GM04503 (cell line): ENCODE measurements around the gene PASD1.
"Not testable (repeated sequence)": the region's sequence is repeated elsewhere in the genome, so short reads cannot be mapped to it uniquely, and the experiment has no call there.

Experiments used
- DNase-seq: peaks from one replicate; pipeline ENCODE4 v3.0.0-alpha.2; 2012; ENCODE audit warnings: low read depth

The PASD1 gene, protein sequence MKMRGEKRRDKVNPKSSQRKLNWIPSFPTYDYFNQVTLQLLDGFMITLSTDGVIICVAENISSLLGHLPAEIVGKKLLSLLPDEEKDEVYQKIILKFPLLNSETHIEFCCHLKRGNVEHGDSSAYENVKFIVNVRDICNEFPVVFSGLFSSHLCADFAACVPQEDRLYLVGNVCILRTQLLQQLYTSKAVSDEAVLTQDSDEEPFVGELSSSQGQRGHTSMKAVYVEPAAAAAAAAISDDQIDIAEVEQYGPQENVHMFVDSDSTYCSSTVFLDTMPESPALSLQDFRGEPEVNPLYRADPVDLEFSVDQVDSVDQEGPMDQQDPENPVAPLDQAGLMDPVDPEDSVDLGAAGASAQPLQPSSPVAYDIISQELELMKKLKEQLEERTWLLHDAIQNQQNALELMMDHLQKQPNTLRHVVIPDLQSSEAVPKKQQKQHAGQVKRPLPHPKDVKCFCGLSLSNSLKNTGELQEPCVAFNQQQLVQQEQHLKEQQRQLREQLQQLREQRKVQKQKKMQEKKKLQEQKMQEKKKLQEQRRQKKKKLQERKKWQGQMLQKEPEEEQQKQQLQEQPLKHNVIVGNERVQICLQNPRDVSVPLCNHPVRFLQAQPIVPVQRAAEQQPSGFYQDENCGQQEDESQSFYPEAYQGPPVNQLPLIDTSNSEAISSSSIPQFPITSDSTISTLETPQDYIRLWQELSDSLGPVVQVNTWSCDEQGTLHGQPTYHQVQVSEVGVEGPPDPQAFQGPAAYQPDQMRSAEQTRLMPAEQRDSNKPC

GRCh38 chrX:151563449-151563848 is at the start of gene PASD1:
TSS of gene PASD1 (plus strand) at chrX:151563675. CDS start at chrX:151601554, 37,879 bp downstream.
- no peak for DNase-seq

DNA sequence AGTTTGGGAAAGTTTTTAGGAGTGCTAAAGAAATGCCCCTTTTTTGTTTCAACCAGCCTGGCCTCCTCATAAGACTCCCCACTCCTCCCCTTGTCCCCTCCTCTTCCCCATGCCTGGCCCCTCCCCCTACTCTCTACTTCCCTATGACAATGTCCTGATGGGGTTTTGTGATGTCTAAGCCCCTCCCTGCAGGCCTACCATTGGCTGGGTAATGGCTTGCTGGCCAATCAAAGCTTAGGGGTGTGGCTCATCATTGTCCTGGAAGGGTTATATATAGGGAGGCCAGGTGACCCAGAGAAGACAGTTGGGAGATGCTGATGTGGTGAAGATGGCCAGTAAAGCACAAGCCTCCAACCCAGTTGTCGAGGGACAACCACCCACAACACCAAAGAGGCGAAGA is 48.2 kb upstream of the PASD1 start:
- DNase-seq: no peak

DNA sequence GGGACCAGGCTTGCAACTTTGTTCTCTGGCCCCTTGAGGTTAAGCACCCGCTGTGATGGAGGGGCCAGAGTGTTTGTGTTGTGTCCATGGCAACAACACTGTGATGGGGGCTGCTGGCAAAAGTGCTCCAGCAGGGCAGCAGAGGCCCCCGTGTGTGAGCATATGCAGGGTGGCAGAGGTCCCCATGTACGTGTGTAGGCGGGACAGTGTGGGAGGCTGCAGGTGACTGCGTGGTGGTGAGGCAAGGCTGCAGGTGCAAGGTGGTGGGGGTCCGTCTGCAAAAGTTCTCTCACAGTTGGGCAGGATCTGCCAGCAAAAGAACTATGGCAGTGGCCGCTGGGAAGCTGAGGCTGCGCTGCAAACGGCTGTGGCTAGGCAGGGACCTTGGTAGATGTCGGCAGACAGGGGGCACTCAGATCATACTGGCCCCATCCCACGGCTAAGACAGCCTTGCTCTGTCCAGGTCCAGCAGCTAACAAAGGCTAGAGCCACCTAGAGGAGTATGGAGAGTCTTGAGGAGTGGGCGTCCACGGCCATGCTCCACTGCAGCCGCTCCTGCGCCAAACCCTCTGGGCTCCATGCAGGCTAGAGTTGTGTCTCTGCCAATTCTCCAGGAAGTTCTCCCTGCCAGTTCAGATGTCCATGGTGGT is 46.8 kb upstream of the PASD1 start:
- no peak for DNase-seq

DNA sequence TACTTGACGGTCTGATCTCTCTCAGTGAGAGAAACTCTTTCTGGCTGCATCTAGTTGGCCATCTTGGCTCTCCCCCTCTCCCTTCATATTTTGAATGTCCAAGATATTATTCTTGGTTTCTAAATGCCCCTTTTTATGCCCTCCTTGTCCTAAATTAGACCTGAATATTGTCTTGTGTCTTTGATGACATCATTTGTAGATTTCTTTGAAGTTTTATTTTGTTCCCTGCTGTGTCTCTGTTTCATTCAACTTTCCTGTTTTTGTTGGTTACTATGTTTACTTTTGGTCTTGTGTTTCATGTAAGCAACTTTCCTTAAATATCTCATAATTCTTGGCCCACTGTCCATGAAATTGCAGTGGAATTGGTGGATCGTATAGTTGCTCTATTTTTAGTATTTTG is 46.1 kb upstream of the PASD1 start:
- no peak for DNase-seq

DNA sequence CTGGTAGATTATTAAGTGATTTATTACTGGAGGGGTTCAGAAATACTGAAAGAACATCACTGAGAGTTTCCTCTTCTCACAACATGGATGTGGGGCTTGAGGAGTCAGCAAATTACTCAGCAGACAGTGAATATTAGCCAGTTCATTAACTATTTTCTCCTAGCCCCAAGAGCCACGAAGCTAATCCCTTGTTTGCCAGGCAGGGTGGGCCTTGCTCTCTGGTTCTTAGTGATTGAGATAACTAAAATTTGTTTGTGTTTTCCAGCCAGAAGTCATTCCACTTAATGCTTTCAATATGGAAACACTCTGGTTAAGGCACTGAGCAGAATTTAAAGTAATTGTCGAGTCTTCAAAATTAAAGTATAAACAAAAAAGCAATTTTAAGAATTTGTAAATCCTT is 40.1 kb upstream of the PASD1 start:
- DNase-seq: no peak

DNA sequence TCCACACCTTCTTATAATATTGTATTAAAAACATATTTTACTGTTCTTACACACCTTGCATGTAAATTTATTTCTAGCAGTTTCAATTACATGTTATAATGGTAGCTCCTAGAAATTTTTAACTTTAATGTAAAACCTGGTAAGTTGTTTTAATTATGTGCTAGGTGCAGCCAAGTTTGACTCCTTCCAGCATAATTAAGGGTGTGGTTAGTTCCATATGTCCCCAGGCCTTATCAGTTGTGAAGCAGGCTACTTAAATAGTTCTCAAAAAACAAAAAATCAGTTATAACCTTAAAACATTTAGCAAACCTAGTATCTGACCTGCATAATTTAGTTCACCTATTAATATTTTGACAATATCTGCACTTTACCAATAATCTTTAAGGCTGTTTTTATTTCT is 26.9 kb upstream of the PASD1 start:
- no peak for DNase-seq

- no peak for DNase-seq
Observed at GRCh38 chrX:151537572-151537971, 25.9 kb upstream of the PASD1 start.

DNA sequence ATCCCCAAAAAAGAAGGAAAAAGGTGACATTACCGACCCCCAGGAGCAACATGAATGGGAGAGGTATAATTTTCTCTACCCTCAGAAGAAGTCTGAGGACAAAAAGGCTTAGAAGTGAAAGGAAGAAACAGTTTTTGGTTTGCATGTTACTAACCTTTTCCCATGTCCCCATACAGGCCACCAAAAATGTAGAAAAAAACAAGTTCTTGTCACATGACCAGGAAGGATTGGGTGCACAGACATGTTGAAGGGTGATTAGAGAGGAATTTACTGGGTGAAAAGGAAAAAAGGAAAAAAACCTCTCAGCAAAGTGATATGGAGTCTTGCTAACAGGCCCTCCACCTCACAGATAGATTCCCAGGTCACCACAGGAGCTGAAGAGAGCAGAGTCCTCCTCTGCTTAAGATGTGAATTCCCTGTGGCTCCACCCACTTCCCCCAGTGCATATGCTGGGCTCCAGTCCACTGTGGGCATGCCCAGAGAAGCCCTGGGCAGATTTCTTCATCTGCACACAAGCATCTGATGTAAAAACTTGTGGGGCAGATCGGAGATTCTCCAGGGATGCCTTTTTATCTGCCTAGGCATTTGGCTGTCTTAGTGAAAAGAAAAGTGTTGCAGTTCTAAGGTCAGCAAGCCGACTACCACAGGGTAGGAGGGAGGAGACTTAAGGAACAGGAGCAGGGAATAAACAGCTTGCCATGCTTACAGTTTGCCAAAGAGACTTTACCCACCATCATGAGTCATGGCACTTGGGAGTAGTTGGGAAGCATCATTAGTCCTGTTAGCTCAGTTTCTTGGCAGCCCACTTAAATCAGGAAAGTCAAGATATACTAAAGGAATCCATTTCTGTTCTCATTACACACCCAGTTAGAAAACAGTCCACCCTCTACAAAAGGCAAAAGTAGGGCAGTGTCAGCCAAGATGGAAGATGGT is 25.0 kb upstream of the PASD1 start:
- DNase-seq: no peak

GRCh38 chrX:151543706-151544105 is 19.8 kb upstream of the PASD1 start:
- DNase-seq: no peak

GRCh38 chrX:151546226-151546625 is 17.2 kb upstream of the PASD1 start:
- DNase-seq: not testable (repeated sequence)

DNA sequence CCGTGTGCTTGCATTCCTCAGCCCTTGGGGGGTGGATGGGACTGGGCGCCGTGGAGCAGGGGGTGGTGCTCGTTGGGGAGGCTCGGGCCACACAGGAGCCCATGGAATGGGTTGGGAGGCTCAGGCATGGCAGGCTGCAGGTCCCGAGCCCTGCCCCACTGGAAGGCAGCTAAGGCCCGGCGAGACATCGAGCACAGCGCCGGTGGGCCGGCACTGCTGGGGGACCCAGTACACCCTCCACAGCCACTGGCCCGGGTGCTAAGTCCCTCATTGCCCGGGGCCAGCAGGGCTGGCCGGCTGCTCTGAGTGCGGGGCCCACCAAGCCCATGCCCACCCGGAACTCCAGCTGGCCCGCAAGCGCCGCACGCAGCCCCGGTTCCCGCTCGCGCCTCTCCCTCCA is 12.3 kb upstream of the PASD1 start:
- DNase-seq: not testable (repeated sequence)

GRCh38 chrX:151552743-151553142 is 10.7 kb upstream of the PASD1 start:
- no peak for DNase-seq

GRCh38 chrX:151555301-151555700 is 8.2 kb upstream of the PASD1 start:
- DNase-seq: not testable (repeated sequence)

GRCh38 chrX:151562485-151562884 is 990 bp upstream of the PASD1 start:
- not testable (repeated sequence) for DNase-seq

DNA sequence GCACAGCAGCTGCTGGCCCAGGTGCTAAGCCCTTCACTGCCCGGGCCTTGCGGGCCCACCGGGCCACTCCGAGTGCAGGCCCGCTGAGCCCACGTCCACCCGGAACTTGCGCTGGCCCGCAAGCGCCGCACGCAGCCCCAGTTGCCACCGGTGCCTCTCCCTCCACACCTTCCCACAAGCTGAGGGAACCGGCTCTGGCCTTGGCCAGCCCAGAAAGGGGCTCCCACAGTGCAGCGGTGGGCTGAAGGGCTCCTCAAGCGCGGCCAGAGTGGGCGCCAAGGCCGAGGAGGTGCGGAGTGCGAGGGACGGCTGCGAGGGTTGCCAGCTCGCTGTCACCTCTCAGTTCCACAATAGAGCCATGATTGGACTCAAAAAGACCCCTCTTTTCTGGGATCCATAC is 472 bp upstream of the PASD1 start:
- not testable (repeated sequence) for DNase-seq

GRCh38 chrX:151564035-151564434 is 560 bp downstream of the PASD1 start:
- no peak for DNase-seq

DNA sequence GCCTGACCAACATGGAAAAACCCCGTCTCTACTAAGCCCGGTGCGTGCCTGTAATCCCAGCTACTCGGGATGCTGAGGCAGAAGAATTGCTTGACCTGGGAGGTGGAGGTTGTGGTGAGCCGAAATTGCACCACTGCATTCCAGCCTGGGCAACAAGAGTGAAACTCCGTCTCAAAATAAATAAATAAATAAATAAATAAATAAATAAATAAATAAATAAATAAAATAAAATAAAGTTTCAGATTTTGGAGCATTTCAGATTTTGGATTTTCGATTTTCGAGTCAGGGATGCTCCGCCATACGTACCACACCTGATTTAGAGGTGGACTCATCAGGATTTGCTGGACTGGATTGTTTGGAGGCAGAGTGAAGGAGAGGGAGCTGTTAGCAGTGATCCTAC is 3.4 kb downstream of the PASD1 start:
- DNase-seq: not testable (repeated sequence)

DNA sequence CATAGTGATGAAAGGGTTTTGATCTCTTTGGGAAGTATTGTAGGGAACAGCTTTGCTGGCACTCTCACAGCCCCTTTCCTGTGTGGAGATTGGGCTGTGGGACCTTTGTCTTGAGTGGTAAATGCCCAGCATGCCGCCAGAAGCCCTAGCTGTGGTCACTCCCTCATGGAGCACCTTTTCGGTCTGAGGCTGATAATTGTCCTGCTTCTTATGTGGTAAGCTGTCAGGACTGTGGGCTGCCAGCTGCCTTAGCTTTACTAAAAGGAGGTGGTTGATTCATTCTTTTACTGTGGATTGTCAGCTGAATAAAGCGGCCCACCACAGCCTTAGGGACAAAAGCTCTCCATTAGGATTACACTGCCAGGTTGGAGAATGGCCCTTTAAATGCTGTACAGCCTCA is 7.1 kb downstream of the PASD1 start:
- DNase-seq: no peak

DNA sequence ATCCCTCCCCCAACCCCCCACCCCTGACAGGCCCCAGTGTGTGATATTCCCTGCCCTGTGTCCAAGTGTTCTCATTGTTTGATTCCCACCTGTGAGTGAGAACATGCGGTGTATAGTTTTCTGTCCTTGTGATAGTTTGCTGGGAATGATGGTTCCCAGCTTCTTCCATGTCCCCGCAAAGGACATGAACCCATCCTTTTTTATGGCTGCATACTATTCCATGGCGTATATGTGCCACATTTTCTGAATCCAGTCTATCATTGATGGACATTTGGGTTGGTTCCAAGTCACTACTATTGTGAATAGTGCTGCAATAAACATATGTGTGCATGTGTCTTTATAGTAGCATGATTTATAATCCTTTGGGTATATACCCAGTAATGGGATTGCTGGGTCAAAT is 29.9 kb downstream of the PASD1 start:
- DNase-seq: not testable (repeated sequence)

DNA sequence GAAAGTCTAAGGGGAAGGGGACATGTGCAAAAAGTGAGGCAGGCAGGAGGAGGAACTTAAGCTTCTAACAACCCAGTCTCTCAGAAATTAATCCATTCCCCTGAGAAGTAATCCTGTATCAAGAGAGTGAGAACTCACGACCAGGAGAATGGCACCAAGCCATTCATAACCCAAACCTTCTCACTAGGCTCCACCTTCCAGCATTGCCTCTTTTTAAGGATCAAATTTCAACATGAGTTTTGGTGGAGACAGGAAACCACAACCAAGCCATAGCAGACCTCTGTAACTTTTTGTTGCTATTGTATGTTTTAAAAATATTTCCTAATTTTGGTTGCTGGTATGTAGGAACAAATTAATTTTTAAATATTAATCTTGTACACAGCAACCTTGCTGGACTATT is 32.8 kb downstream of the PASD1 start:
- no peak for DNase-seq

DNA sequence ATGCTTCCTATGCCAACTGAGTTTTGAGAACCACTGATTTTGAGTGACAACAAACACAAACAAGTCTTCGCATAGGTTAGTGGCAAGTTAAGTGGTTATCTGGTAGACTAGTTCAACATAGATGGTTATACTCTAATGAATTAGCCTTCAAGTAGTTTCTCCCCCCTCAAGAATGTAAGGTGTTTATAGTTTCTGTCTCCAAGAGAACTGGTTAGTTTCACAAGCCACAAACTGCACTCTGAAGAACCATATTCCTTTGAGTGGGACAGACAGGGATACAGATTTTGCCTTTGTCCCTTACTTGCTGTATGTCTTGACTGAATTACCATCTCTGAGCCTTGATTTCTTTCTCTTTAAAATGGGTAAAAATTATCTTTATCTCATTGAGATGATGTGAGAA is 41.5 kb downstream of the PASD1 start:
- no peak for DNase-seq

DNA sequence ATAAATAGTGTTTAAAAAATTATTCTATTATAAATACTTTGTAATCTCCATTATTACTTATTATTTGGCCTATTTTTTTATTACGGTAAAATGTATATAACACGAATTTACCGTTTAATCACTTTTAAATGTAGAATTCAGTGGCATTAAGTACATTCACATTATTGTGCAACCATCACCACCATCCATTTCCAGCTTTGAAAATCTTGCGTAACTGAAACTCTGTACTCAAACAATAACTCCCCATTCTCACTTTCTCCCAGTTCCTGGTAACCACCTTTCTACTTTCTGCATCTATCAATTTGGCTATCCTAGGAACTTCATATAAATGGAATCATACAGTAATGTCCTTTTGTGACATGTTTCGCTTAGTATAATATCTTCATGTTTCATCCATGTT is 45.7 kb downstream of the PASD1 start:
- no peak for DNase-seq
